ENCODE results near the gene ADAMTS2. TPM values are rescaled to one million over a fixed set of nuclear protein-coding genes. Genes with fewer than 3 reads are reported as not detected.

ADAMTS2 gene
- total RNA-seq, 1 donor from 2014 or later = 0.29 TPM

DNA sequence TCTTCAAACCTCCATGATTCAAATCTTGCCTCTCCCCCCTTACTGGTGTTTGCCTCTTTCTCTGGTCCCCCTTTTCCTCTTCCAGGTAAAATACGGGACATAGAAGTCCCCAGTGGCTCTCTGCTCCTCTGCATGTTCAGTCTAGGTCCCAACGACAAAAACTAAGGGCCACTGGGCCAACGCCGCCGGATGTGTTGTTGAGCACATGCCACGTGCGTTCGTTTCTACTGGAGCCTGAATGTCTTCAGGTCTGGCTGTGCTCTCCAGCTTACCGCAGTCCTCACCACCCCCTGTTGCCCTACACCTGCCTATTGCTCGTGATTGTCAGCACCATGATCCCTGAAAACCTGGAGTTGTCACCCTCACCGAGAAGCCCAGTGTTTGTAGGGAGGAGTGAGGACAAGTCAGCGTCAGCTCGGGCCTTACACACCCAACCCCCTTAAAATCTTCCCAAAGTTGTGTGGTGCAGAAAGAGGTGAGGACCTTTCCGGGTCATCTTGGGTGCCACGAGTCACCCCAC, 2.8 kb upstream of the ADAMTS2 start:
- TF ChIP-seq, protein P1, sequence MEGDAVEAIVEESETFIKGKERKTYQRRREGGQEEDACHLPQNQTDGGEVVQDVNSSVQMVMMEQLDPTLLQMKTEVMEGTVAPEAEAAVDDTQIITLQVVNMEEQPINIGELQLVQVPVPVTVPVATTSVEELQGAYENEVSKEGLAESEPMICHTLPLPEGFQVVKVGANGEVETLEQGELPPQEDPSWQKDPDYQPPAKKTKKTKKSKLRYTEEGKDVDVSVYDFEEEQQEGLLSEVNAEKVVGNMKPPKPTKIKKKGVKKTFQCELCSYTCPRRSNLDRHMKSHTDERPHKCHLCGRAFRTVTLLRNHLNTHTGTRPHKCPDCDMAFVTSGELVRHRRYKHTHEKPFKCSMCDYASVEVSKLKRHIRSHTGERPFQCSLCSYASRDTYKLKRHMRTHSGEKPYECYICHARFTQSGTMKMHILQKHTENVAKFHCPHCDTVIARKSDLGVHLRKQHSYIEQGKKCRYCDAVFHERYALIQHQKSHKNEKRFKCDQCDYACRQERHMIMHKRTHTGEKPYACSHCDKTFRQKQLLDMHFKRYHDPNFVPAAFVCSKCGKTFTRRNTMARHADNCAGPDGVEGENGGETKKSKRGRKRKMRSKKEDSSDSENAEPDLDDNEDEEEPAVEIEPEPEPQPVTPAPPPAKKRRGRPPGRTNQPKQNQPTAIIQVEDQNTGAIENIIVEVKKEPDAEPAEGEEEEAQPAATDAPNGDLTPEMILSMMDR (conservative IDR thresholded peaks at IDR 0.05; ENCODE audit: low read depth, low read length) = no peak
- DNase-seq (ENCODE audit: low read depth) = no peak
- H3K4me3 ChIP-seq (ENCODE audit: low read depth, low read length) = no peak overlapping the region

DNA sequence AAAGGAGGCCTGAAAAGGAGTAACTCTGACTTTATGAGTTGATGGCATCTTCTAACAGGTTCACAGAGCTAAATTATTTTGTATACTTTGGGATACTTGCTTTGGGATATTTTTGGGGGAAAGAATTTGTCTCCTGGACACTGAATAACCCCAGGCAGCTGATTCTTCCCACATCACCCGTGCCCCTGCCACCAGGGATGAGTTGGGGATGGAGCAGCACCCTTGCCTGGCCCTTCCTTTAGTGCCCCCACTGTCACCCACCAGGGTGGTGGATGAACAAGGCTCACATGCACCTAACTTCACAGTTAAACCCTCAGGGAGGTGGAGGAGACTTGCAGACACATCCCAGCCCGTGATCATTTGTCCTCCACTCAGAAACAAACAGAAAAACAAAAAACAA, 2.3 kb upstream of the ADAMTS2 start:
- DNase-seq (ENCODE audit: low read depth) = no peak
- H3K4me3 ChIP-seq (ENCODE audit: low read depth, low read length) = no peak overlapping the region
- TF ChIP-seq, protein P1 (conservative IDR thresholded peaks at IDR 0.05; ENCODE audit: low read depth, low read length) = no peak

DNA sequence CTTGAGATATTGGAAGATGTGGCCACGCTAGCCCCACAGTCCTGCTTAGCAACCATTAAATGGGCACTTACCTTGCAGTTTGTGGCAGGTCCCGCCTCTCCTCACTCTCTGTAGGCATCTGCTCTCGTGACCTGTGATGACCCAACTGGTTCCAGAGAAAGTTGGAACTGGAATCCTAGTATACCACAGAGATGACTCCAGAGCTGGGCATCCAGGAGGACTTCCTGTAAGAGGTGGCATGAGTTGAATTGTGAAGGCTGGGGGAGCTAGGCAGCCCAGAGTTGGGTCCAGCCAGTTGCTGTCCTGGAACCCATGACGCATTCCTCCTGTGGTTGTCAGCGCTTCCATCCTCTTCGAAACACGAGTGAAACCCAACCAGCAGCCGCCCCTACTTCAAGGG, 1.6 kb upstream of the ADAMTS2 start:
- TF ChIP-seq, protein P1 (conservative IDR thresholded peaks at IDR 0.05; ENCODE audit: low read depth, low read length) = no peak
- no peak overlapping the region for H3K4me3 ChIP-seq (ENCODE audit: low read depth, low read length)
- no peak for DNase-seq (ENCODE audit: low read depth)

DNA sequence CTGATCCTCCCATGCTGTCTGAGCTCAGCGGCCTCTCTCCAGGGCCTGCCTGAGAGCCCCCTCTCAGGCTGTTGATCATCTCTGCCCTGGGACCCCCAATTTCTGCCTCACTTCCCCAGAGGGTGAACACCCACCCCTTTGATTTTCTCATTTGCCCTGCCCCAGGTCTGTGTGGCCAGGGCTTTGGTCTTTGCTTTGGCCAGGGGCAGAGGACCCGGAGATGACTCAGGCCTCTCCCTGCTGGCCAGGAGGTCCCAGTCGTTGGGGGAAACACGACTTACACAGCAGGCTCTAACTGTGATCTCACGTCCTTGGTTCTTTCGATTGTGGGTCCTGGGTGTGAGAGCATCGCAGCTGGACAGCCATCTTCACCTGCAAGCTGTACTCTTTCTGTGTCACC, 1.1 kb upstream of the ADAMTS2 start:
- TF ChIP-seq, protein P1 (conservative IDR thresholded peaks at IDR 0.05; ENCODE audit: low read depth, low read length) = no peak
- no peak overlapping the region for H3K4me3 ChIP-seq (ENCODE audit: low read depth, low read length)
- no peak for DNase-seq (ENCODE audit: low read depth)

DNA sequence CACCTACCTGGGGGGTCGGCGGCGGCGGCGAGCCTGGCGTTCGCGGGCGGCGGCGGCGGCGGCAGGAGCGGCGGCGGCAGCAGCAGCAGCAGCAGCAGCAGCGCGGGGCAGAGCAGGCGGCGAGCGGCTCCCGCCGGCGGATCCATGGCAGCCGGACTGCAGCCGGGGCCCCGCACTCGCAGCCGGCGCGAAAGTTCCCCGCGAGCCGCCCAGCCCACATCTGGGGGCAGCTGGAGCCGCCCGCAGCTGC, 153 bp downstream of the ADAMTS2 start:
- no peak for DNase-seq (ENCODE audit: low read depth)
- H3K4me3 ChIP-seq (ENCODE audit: low read depth, low read length) = peak overlapping the region; percentile 64
- TF ChIP-seq, protein P1 (conservative IDR thresholded peaks at IDR 0.05; ENCODE audit: low read depth, low read length) = no peak

DNA sequence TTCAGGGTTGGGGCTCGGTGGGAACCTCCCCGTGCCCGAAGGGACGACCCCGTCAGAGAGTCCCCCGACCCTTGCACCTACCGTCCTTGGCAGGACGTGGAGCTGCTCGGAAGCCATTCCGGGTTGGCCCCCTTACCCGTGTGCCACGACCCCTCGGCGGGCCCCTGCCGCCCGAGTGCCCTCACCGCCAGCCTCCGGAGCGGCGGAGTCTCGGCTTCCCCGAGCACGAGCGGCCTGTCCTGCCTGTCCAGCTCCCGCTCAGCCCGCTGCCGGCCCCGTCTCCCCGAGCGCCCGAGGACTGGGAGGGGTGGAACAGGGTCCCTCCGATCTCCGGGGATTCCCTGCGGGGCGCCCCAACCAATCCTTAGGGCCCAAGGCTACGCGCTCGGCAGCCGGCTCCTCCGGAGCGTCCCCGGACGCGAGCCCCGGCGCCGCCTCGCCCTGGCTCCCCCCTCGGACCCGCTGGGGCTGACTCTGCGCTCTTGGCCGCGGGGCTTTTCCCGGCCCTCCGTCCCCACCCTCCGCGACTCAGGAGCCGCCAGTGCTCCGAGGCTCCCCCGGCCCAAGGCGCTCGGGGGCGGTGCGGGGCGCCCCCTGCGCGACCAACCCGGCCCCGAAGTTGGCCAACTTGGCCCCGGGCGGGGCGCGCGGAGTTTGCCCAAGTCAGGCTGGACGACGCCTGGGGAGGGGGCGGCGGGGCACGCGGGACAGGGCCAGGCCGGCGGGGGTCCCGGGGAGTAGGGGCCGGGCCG, 654 bp downstream of the ADAMTS2 start:
- TF ChIP-seq, protein P1 (conservative IDR thresholded peaks at IDR 0.05; ENCODE audit: low read depth, low read length) = no peak
- peak overlapping the region; percentile 64 for H3K4me3 ChIP-seq (ENCODE audit: low read depth, low read length)
- no peak for DNase-seq (ENCODE audit: low read depth)

Measured in epithelial cell of proximal tubule (primary cell).